Smooth muscle cell of the brain vasculature (primary cell): ENCODE measurements around the gene ARMC9.
"Not testable (repeated sequence)": the region's sequence is repeated elsewhere in the genome, so short reads cannot be mapped to it uniquely, and the experiment has no call there.

Experiments used
- DNase-seq: peaks from one replicate; pipeline ENCODE4 v3.0.0-alpha.2; 2012; ENCODE audit warnings: low read depth, low spot score

Gene ARMC9

GRCh38 chr2:231280846-231281245 lies 82.4 kb downstream of the ARMC9 start:
- no peak for DNase-seq

GRCh38 chr2:231284296-231284695 lies 85.9 kb downstream of the ARMC9 start:
- DNase-seq: no peak

DNA sequence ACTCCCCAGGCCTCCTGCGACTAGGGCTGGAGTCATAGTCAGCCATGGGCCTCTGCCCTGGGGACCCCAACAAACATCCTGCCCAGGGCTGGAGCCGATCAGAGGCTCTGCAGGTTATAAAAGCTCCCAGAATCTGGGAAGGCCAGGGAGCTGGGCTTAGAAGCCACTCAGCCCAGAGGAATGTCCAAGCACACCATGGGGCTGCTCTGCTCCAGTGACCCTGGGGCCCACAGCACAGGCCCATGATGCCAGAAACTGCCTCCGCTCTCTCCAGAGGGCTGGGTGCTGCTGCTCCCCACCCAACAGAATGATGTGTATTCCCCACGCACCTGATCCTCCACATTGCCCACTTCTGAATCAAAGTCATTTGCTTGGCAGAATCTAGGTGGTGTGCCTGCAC lies 88.5 kb downstream of the ARMC9 start:
- no peak for DNase-seq

- no peak for DNase-seq
Measured at GRCh38 chr2:231287696-231288095, 89.3 kb downstream of the ARMC9 start.

GRCh38 chr2:231288590-231288989 lies 90.2 kb downstream of the ARMC9 start:
- DNase-seq: no peak

- DNase-seq: no peak
Measured at GRCh38 chr2:231290321-231291015, 92.0 kb downstream of the ARMC9 start.

- no peak for DNase-seq
Measured at GRCh38 chr2:231292472-231293134, 94.2 kb downstream of the ARMC9 start.

- DNase-seq: no peak
Measured at GRCh38 chr2:231293163-231293562, 94.7 kb downstream of the ARMC9 start.

- no peak for DNase-seq
Measured at GRCh38 chr2:231294116-231294515, 95.7 kb downstream of the ARMC9 start.

DNA sequence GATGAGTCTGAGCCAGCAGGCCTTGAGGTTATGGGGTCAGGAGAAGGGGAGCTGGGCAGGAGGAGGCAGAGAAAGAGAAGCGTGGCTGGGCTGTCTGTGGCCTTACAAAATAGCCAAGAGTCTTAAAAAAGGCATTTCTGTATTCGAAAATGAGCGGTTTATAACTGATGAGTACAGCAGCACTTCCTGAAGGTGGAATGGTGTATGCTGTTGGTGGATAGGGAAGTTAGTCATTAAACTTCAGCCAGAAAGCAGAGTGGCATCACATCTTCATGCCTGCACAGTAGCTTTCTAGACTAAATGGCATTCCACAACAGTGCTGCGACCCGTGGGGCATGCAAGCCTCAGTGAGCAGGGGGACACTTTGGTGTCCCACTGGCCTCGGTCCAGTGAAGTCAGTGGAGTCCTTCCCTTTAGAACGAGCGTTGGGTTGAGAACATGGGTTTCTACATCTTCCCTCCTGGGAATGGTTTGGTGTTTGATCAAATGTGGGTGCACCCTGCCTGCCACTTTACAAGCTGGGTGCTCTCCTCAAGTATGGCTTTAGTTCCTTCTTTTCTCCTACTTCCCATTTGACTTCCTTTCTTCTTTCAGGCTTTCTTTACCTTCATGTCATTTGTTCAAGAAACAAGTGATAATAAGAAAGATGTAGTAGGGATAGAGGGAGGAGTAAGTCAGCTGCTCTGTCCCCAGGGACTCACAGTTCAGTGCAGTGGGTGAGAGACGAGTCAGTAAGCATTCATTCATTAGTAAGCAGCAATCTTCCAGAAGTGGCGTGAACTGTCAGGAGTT lies 96.3 kb downstream of the ARMC9 start:
- DNase-seq: no peak

DNA sequence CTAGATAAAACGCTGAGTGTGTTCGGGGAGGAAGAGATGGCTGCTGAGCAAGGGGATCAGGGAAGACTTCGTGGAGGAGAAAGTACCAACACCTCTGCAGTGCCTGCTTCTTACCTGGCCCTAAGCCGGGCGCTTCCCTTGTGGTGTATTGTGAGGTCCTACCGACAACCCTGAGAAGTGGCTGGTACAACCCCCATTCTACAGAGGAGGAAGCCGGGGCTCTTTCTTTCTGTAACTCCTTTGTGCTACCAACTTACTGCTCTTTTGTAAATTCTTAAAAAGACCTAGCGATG lies 96.9 kb downstream of the ARMC9 start:
- no peak for DNase-seq

GRCh38 chr2:231296401-231296974 lies 98.1 kb downstream of the ARMC9 start:
- no peak for DNase-seq

- DNase-seq: peak; percentile 32
Measured at GRCh38 chr2:231297108-231297908, 98.9 kb downstream of the ARMC9 start.

DNA sequence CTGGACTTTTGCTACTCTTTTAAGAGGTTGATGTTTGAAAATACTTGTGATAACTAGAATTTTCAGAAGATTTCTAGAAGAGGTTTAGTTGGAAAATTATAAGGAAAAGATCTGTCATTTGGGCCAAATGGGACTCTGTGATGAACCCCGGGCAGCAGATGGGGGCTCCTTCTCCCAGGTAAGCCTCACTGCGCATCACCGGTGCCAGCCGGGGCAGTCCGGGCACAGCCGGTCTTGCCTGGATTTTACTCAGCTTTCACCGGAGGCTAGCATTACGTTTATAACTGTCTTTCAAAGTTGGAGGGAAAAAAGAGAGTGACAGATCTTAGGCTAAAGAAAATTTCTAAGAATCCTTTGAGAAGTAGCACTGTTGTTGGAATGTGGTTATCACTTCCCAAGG lies 99.7 kb downstream of the ARMC9 start:
- no peak for DNase-seq

DNA sequence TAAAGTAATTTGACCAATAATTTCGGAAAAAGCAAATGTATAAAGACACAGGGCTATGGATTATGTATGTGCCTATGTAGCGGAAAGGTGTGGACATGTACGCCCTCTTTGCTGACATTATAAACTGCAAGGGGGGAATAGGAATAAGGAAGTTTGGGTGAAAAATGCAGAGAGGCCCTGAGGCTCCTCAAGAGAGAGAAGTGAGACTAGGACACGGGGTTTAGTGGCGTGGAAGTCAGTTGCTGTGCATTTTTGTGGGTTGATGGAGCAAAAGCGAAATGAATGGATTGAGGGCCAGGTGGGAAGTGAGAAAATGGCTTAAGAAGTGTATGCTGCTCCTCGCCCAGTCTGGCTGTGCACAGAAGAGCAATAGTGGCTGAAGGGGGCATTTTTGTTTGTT lies 100.8 kb downstream of the ARMC9 start:
- no peak for DNase-seq

DNA sequence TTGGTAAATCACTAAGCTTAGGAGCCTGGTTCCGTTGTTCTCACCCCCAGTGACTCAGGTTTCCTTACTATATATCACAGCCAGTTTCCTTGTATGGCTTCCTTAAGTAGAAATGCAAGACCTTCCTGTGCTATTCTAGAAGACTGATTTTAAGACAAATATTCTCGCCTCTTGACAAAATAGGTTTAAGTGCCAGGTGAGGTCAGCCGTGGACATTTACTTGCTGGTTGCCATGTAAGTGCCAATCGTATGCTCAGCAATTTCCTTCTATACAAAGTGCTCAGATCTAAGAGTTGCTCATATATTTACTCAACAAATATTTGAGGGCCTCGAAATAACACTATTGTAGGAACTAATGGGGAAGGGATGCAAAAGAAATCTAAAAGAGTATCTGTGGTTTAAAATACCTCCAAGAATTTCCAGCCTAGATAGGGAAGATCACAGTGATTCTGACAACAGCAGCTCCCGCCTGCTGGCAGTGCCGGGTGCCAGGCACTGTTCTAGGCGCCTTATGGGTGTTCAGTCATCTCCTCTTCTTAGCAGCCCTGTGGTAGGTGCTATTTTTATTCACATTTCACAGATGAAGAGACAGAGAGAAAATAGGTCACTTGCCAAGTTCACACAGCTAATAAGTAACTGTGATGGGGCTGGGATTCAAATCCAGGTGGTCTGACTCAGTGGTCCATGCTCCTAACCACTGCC lies 101.7 kb downstream of the ARMC9 start:
- DNase-seq: no peak

GRCh38 chr2:231300722-231301076 lies 102.3 kb downstream of the ARMC9 start:
- DNase-seq: no peak

DNA sequence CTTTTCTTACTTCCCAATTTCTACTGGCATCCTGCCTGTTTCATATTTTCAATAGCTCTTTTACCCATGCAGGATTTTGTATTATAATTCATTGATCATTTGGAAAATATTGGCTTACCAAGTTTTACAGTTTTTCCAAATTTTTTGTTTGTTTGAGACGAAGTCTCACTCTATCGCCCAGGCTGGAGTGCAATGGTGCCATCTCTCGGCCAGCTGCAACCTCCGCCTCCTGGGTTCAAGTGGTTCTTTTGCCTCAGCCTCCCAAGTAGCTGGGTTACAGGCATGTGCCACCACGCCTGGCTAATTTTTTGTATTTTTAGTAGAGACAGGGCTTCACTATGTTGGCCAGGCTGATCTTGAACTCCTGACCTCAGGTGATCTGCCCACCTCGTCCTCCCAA lies 105.8 kb downstream of the ARMC9 start:
- DNase-seq: not testable (repeated sequence)

GRCh38 chr2:231305221-231305620 lies 106.8 kb downstream of the ARMC9 start:
- DNase-seq: no peak

DNA sequence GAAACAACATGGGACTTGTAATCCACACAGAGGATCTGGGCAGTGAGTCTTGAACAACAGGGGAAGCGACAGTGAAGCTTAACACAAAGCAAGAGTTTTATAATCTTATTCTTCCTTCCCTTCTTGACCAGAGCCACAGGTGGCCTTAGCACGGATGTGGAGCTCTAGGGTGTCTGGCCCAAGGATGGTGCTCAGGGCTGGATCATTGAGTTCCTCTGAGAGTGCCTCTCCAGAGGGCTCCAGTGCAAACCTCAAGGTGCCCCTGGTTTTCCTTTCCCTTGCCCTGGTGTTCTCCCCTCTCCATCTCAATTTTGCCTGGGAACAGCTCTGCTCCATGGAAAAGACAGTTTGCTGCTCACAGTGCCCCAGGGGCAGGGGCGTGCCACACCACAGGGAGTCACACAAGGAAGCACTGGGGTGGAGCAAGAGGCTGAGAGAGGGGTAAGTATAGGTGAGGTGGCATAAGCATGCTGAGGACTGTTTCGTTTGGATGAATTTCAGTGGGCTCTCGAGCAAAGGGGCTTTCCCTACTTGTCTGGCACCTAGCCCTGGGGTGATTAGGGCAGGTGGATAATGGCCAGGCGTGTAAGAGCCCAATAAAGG lies 108.5 kb downstream of the ARMC9 start:
- DNase-seq: no peak

DNA sequence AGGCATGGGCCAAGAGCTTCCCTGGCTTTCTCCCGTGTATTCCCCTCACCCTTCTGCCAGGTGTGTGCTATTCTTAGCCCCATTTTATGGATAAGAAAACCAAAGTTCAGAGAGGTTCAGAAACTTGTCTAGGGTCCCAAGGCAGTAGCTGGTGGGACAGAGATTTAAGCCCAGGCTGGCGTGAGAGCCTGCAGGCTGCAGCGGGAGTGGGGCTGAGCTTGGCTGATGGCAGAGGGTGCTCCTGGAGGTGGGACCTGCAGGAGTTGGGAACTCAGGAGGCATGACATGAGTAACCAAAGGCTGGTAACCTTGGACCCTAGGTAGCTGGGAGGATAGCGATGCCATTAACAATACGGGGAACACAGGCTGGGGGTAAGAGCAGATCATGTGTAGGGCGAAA lies 109.8 kb downstream of the ARMC9 start:
- DNase-seq: no peak
